Right lung (tissue), 5 donors: Measurements from ENCODE around the gene BCKDK. TPM values are rescaled to one million over a fixed set of nuclear protein-coding genes. Genes with fewer than 3 reads are reported as not detected.
A peak's percentile ranks its signal among the peaks of the same experiment; 100 is the strongest.
"Not testable (repeated sequence)": the region's sequence is repeated elsewhere in the genome, so short reads cannot be mapped to it uniquely, and the experiment has no call there.

Source experiments
- DNase-seq, 2 donors: peaks; one replicate each; pipeline ENCODE4 v3.0.0-alpha.2; 2013
- polyA plus RNA-seq, 5 donors: library from polyadenylated mRNA; unstranded; fragments of 120-200 nt; gene quantifications; one replicate each; pipeline versions ENCODE4 v1.2.1 to v1.2.3, GENCODE V29; 2013; ENCODE audit warnings: inconsistent platforms in 1 of 5, low replicate concordance in 1 of 5; ENCODE audit not compliant: insufficient read length in 5 of 5, insufficient read depth in 1 of 5

BCKDK gene
- polyA plus RNA-seq, 5 donors = 27.8 to 42.2 (median 36.7) TPM

GRCh38 chr16:31138621-31139578, 30.7 kb downstream of the BCKDK start:
- peak; percentile 64 to 76 for DNase-seq

GRCh38 chr16:31141071-31141469, 32.9 kb downstream of the BCKDK start:
- not testable (repeated sequence) for DNase-seq

GRCh38 chr16:31141489-31142108, 33.4 kb downstream of the BCKDK start:
- no peak for DNase-seq

GRCh38 chr16:31142109-31143010, 34.2 kb downstream of the BCKDK start:
- peak; percentile 99 for DNase-seq

- DNase-seq = no peak
Observed at GRCh38 chr16:31143011-31143693, 35.0 kb downstream of the BCKDK start.

- DNase-seq = no peak
Observed at GRCh38 chr16:31143694-31144148, 35.5 kb downstream of the BCKDK start.

GRCh38 chr16:31144418-31144817, 36.2 kb downstream of the BCKDK start:
- DNase-seq = not testable (repeated sequence)

- no peak for DNase-seq
Observed at GRCh38 chr16:31145398-31145990, 37.3 kb downstream of the BCKDK start.

GRCh38 chr16:31147574-31147973, 39.4 kb downstream of the BCKDK start:
- DNase-seq = no peak

GRCh38 chr16:31148281-31148728, 40.1 kb downstream of the BCKDK start:
- DNase-seq = no peak

- no peak for DNase-seq
Observed at GRCh38 chr16:31148896-31149295, 40.7 kb downstream of the BCKDK start.

GRCh38 chr16:31149332-31149731, 41.1 kb downstream of the BCKDK start:
- DNase-seq = no peak

GRCh38 chr16:31149894-31150890, 42.0 kb downstream of the BCKDK start, which contains the start of gene PRSS36:
Gene PRSS36, minus strand, starts transcription at chr16:31150066. Its CDS starts 31 bp downstream, at chr16:31150035.
- DNase-seq = no peak

- DNase-seq = not testable (repeated sequence)
Observed at GRCh38 chr16:31150976-31151375, 42.8 kb downstream of the BCKDK start.

GRCh38 chr16:31157136-31157535, 49.0 kb downstream of the BCKDK start:
- no peak for DNase-seq
